Testis (tissue), 3 donors: Measurements from ENCODE around the gene PNCK. TPM values are rescaled to one million over a fixed set of nuclear protein-coding genes. Genes with fewer than 3 reads are reported as not detected.
A peak's percentile ranks its signal among the peaks of the same experiment; 100 is the strongest.

Experiments used
- DNase-seq: peaks from one replicate; pipeline ENCODE4 v3.0.0-alpha.2; 2019
- H3K27ac ChIP-seq, 2 donors: fragments of 200-600 bp; sonication (generic); one replicate each; pipeline ENCODE4 v1.5.1; 2019
- H3K27me3 ChIP-seq: fragments of 200-600 bp; sonication (generic); one replicate; pipeline ENCODE4 v1.5.1; 2019
- H3K36me3 ChIP-seq: fragments of 200-600 bp; sonication (generic); one replicate; pipeline ENCODE4 v1.5.1; 2017; ENCODE audit warnings: low read depth; ENCODE audit errors: missing control alignments
- H3K4me1 ChIP-seq: fragments of 200-600 bp; sonication (generic); one replicate; pipeline ENCODE4 v1.5.1; 2019
- H3K4me3 ChIP-seq, 2 donors: fragments of 200-600 bp; sonication (generic); one replicate each; pipeline ENCODE4 v1.5.1; 2017 to 2019
- H3K9me3 ChIP-seq: fragments of 200-600 bp; sonication (generic); one replicate; pipeline ENCODE4 v1.5.1; 2017
- CTCF ChIP-seq, 3 experiments: fragments of 450-650 bp in 2 of 3; fragments of 200-600 bp in 1 of 3; sonication (generic) in 1 of 3; IDR thresholded peaks; one replicate each; pipeline ENCODE4 v1.5.1; 2016 to 2019; ENCODE audit warnings: antibody characterized with exemption in 3 of 3, mild to moderate bottlenecking in 2 of 3, moderate library complexity in 1 of 3
- POLR2A ChIP-seq: fragments of 450-650 bp; IDR thresholded peaks from one replicate; pipeline ENCODE4 v1.6.1; 2017; ENCODE audit warnings: antibody characterized with exemption, mild to moderate bottlenecking, moderate library complexity
- WGBS, 2 donors: methylation state at CpG; one replicate each; pipeline ENCODE4 v1.1.5; 2018; 5-methylcytosine and 5-hydroxymethylcytosine counted together
- intact Hi-C: fragments of 100-400 bp; cut with DNase I; formaldehyde crosslinking; loops from one replicate; pipeline ENCODE4 v1.15.1; 2023; ENCODE audit warnings: low total_unique reads
- polyA plus RNA-seq: library from polyadenylated mRNA; stranded (reverse); fragments of 350-450 nt; fragmentation: Illumina TruSeq; extraction: RNeasy Lipid Tissue Mini Kit (QIAGEN cat#74804); gene quantifications from one replicate; pipeline ENCODE4 v1.2.3, GENCODE V29; 2014; ENCODE audit warnings: low read depth, low replicate concordance; ENCODE audit not compliant: insufficient read depth
- total RNA-seq, 2 donors: library from RNA; depleted of rRNA; stranded (reverse); fragments of >200 nt; gene quantifications; one replicate each; pipeline ENCODE4 v1.2.3, GENCODE V29; 2016

Gene PNCK
- total and polyA plus RNA-seq, 3 donors from 2014 or later, result 19.9 to 51.5 (median 41.0) TPM

GRCh38 chrX:153662266-153662665, 11.3 kb downstream of the PNCK start:
- Histone ChIP-seq H3K4me3 (no peak overlapping the region), H3K9me3 (no peaks in the 10 kb centered on the region), H3K27ac (no peak overlapping the region), H3K36me3 (no peaks in the 10 kb centered on the region), H3K4me1 (no peaks in the 10 kb centered on the region), H3K27me3 (no peaks in the 10 kb centered on the region)
- 18 to 21% methylated on average over 10 to 18 of the region's 31 CpGs for WGBS, 2 donors
- intact Hi-C loops, result no loop called here
- TF ChIP-seq CTCF (IDR thresholded peaks at IDR 0.05), result peak in 1 of 3 experiments; percentile 27
- TF ChIP-seq POLR2A, result no peak
- DNase-seq, result peak; percentile 74

- Histone ChIP-seq H3K27me3 (no peaks in the 10 kb centered on the region), H3K9me3 (no peaks in the 10 kb centered on the region), H3K27ac (no peak overlapping the region), H3K36me3 (no peaks in the 10 kb centered on the region), H3K4me1 (no peaks in the 10 kb centered on the region), H3K4me3 (no peak overlapping the region)
- intact Hi-C loops, result no loop called here
- no peak for DNase-seq
- 95 to 100% methylated on average over 2 to 3 of the region's 3 CpGs for WGBS, 2 donors
- TF ChIP-seq CTCF (IDR thresholded peaks at IDR 0.05) (no peak), POLR2A (no peak)
These were observed 14.3 kb downstream of the PNCK start for GRCh38 chrX:153659268-153659667.

GRCh38 chrX:153657161-153657560, 16.5 kb downstream of the PNCK start:
- Histone ChIP-seq H3K27ac (no peak overlapping the region), H3K9me3 (no peaks in the 10 kb centered on the region), H3K27me3 (no peaks in the 10 kb centered on the region), H3K4me3 (no peak overlapping the region), H3K36me3 (no peaks in the 10 kb centered on the region), H3K4me1 (no peaks in the 10 kb centered on the region)
- TF ChIP-seq CTCF (IDR thresholded peaks at IDR 0.05), result no peak
- no peak for TF ChIP-seq POLR2A
- DNase-seq, result no peak
- intact Hi-C loops, result no loop called here
- 89% methylated on average over 9 of the region's 9 CpGs; no CpG with 5 or more reads in 1 of the 2 donors for WGBS, 2 donors

- no peak overlapping the region for H3K4me3 ChIP-seq
- no peak overlapping the region for H3K27ac ChIP-seq
- no peaks in the 10 kb centered on the region for H3K9me3 ChIP-seq
- TF ChIP-seq CTCF (IDR thresholded peaks at IDR 0.05), result no peak
- no peak for TF ChIP-seq POLR2A
- intact Hi-C loops, result no loop called here
- no peaks in the 10 kb centered on the region for H3K36me3 ChIP-seq
- no peaks in the 10 kb centered on the region for H3K27me3 ChIP-seq
- no peaks in the 10 kb centered on the region for H3K4me1 ChIP-seq
- WGBS, 2 donors, result 96 to 97% methylated on average over 2 of the region's 2 CpGs
- no peak for DNase-seq
These were observed 20.1 kb downstream of the PNCK start for GRCh38 chrX:153653556-153653955.

GRCh38 chrX:153651540-153652079, 22.0 kb downstream of the PNCK start:
- H3K27ac ChIP-seq, result no peak overlapping the region
- intact Hi-C loops, result no loop called here
- WGBS, 2 donors, result 72% methylated on average over 9 of the region's 9 CpGs; no CpG with 5 or more reads in 1 of the 2 donors
- H3K27me3 ChIP-seq, result no peaks in the 10 kb centered on the region
- no peaks in the 10 kb centered on the region for H3K9me3 ChIP-seq
- H3K36me3 ChIP-seq, result no peaks in the 10 kb centered on the region
- H3K4me3 ChIP-seq, result no peak overlapping the region
- H3K4me1 ChIP-seq, result no peaks in the 10 kb centered on the region
- TF ChIP-seq POLR2A, result no peak
- TF ChIP-seq CTCF (IDR thresholded peaks at IDR 0.05), result peak in 1 of 3 experiments; percentile 14
- no peak for DNase-seq
